LNCAP (cell line): Measurements from ENCODE around the gene ZNF831.

ENCODE experiments used
- TF ChIP-seq, protein P1 (sequence below): fragments of 450-650 bp; IDR thresholded peaks from 2 replicates; pipeline ENCODE4 v1.5.1; 2017; ENCODE audit warnings: mild to moderate bottlenecking

ZNF831 gene

DNA sequence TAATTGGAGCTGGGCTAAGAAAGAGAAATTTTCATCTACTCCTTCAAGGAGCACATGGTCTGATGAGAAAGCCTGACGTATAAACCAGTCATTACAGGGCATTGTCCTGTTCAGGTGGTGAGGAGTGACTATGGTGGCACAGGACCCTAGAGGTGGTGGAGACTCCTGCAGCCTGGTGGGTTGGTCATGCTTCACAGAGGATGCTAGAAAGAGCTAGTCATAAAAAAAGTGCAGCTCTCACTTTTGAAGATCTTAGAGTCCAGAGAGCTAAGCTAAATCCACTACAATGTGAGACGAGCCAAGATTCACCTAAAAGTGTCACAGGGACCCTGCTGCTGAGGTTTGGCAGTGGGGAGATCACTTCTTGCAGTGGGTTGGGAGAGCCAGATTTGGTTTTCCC lies 9.8 kb upstream of the ZNF831 start:
- TF ChIP-seq, protein P1, sequence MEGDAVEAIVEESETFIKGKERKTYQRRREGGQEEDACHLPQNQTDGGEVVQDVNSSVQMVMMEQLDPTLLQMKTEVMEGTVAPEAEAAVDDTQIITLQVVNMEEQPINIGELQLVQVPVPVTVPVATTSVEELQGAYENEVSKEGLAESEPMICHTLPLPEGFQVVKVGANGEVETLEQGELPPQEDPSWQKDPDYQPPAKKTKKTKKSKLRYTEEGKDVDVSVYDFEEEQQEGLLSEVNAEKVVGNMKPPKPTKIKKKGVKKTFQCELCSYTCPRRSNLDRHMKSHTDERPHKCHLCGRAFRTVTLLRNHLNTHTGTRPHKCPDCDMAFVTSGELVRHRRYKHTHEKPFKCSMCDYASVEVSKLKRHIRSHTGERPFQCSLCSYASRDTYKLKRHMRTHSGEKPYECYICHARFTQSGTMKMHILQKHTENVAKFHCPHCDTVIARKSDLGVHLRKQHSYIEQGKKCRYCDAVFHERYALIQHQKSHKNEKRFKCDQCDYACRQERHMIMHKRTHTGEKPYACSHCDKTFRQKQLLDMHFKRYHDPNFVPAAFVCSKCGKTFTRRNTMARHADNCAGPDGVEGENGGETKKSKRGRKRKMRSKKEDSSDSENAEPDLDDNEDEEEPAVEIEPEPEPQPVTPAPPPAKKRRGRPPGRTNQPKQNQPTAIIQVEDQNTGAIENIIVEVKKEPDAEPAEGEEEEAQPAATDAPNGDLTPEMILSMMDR = no peak

DNA sequence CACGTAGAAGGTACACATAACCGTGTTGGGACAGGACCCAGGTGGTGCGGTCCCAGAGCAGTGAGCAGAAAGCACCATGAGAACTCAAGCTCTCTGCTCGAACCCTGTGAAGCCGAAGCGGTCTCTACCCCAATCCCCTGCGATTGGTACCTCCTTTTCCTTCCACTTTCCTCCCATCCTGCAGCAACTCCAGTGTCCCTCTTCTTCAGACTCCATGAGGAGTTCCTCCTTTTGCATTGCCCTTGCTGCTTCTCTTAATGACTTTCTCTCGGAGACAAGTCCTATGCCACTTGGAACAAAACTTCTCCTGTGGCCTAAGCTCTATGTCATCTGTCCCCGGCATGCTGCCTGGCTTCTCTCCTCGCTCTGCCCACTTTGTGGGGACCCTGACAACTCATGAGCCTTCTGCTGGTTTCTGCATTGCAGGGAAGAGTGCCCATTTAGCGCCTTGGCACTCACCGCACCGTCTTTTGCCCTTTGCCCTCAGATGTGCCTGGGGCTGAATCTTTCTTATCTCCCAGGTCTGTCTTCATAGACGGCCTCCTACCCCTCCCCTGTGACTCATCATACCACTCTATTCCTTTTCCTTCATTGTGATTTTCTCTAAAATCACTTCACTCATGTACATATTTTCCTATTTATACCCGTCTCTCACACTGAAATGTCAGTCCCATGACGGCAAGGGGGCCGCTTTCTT lies 9.2 kb upstream of the ZNF831 start:
- TF ChIP-seq, protein P1 = no peak

DNA sequence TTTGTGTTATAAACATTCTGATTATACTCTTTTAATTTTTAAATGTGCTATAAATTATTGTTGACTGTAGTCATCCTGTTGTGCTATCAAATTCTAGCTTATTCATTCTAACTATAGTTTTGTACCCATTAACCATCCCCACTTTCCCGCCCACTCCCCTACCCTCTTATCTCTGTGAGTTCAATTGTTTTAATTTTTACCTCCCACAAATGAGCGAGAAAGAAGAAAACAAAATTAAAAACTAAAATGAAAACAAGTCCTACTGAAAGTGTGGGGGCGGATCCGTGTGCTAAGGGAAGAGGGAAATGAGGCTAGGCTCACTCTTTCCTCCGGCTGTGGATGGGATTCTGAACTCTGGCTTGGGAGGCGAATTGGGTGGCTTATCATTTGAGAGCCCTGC lies 6.6 kb upstream of the ZNF831 start:
- TF ChIP-seq, protein P1 = no peak

DNA sequence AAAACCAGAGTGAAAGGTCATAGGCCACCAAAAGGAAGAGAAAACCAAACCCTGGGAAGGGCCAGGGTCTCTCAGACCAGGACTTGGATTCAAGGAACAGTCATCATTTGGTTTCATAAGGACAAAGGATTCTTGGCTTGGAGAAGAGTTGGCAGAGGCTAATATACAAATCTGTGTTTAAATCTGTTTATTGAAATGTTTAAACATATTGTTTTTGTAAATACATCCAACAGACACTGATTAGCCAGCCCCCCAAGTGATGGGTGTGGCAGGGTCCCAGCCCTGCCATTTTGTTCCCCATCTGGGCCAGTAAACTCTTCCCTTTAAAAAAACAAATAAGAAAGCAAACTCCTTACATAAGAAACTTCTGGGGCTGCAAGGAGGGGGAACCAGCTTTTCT lies 6.1 kb upstream of the ZNF831 start:
- TF ChIP-seq, protein P1 = no peak

DNA sequence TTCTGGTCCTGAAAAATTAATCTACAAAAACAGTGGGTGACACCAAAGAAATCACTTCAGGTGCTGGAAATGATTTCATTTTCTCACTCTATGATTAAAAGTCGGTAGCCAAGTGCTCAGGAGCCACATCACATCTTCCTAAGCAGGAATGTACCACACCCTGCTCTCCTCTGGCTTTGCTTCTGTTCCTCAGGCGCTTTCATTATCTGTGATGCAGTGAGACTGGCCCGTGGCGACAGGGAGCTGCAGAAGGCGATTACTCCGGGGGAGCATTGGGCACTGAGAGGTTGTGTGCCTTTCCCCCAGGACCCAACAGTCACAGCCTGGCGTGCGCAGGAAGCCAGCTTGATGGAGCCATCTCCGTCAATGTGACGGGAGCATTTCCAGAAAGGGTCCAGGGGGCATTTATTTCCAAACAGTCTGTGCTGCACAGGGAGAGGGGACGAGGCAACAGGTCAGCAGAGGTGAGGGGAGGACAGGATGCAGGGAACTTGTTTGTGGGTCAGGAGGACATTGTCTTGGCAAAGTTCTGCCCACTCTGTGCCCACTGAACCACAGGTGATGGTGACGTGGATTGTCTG lies 5.6 kb upstream of the ZNF831 start:
- TF ChIP-seq, protein P1 = no peak

DNA sequence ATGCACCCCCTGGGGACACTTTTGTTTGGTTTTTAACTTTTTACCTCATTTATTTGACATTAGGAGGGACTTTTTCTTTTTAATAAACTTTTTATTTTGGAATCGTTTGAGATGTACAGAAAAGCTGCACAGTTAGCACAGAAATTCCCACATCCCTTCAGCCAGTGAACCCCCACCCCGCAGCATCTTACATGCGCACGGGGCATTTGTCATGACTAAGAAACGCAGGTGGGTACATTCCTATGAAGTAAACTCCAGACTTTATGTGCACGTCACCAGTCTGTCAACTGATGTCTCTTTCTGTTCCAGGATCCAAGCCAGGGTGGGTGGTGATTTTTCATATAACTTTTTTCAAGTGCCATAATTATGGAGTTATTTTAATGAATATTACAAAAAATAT lies 4.9 kb upstream of the ZNF831 start:
- TF ChIP-seq, protein P1 = no peak

DNA sequence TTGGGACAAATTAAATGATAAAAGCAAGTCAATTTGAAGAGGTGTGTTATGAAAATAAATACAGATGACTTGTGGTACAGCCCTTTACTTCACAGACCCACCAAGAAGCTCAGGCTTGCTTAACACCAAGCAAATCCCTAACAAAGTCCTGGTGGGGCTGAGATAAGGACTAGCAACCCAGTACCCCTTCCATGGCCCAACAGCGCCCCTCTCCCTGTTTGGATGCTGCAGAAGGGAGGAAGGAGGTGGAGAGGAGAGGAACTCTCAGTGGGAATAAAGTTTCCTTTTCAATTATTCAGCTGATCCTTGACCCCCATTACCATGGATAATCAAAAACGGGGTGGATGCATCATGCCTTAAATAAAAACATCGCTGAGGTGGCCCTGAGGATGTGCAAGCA lies 4.5 kb upstream of the ZNF831 start:
- TF ChIP-seq, protein P1 = no peak
